Activated T-helper 1 cell treated with anti-CD3 and anti-CD28 coated beads, Interleukin-12 subunit alpha, Interleukin-12 subunit beta, Interleukin-2, Interleukin-4 antibody, amounts not matched to agents 30 ng/mL and 10 ng/mL and 1 ng/mL, durations not matched to agents 14 hours and 24 hours and 36 hours (primary cell): ENCODE results near the gene EPB41L3. TPM values are rescaled to one million over a fixed set of nuclear protein-coding genes. Genes with fewer than 3 reads are reported as not detected.
A peak's percentile ranks its signal among the peaks of the same experiment; 100 is the strongest.
"Not testable (repeated sequence)": the region's sequence is repeated elsewhere in the genome, so short reads cannot be mapped to it uniquely, and the experiment has no call there.

Experiments
- DNase-seq: peaks from one replicate; pipeline ENCODE4 v3.0.0; 2021; ENCODE audit warnings: low spot score
- H3K27ac Mint-ChIP-seq: one replicate; pipeline ENCODE4 v1.8.0; 2021; ENCODE audit warnings: mild to moderate bottlenecking, mixed read lengths
- H3K27me3 Mint-ChIP-seq: one replicate; pipeline ENCODE4 v1.8.0; 2022; ENCODE audit warnings: mild to moderate bottlenecking, moderate library complexity, mixed read lengths; ENCODE audit not compliant: insufficient read depth
- H3K36me3 Mint-ChIP-seq: one replicate; pipeline ENCODE4 v1.8.0; 2021; ENCODE audit warnings: low read depth, mixed read lengths
- H3K4me1 Mint-ChIP-seq: one replicate; pipeline ENCODE4 v1.8.0; 2021; ENCODE audit warnings: low read depth, mixed read lengths
- H3K4me3 Mint-ChIP-seq: one replicate; pipeline ENCODE4 v1.8.0; 2021; ENCODE audit warnings: mild to moderate bottlenecking, moderate library complexity, mixed read lengths
- H3K9me3 Mint-ChIP-seq: one replicate; pipeline ENCODE4 v1.8.0; 2021; ENCODE audit warnings: mixed read lengths
- intact Hi-C: fragments of 100-400 bp; cut with micrococcal nuclease; formaldehyde crosslinking; loops from one replicate; pipeline ENCODE4 v1.15.1; 2024
- total RNA-seq: library from RNA; stranded (reverse); gene quantifications from 2 replicates; pipeline ENCODE4 v1.2.3, GENCODE V29; 2022

EPB41L3 gene
- 1.7 and 2.7 TPM in 2 replicates for total RNA-seq

DNA sequence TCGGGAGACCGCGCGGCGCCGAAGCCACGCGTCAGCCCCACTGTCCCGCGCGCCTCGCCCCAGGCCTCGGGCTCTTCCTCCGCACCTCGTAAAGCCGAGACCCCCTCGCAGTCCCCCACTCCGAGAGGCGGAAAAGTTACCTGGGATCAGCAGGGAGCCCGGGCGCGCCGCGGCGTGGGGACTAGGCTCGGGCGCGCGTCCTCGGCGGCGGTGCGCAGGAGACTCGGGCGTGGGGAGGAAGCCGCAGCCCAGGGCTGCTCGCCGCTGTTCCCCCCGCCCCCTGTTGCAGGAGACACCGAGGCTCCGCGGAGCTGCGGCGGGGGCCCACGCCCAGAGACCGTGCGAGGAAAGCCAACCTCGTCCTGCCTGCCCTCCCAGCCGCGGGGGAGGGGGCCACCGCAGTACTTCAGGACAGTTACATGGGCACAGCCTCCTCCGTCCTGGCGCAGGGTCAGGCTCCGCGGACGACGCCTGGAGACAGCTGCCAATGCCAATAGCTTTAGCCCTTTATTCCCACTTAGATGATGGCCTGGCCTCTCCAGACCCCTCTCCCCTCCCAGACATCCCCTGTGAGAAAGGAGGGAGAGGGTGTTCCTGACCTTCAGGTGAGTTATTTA lies at the start of gene EPB41L3:
Gene EPB41L3, minus strand, starts transcription at position 225 of the 617 bp plus-strand sequence. CDS start 54,814 bp downstream, outside the sequence.
- H3K4me1 Mint-ChIP-seq: no peaks in the 10 kb centered on the region
- H3K9me3 Mint-ChIP-seq: no peaks in the 10 kb centered on the region
- peaks cover 49% of the 10 kb centered on the region for H3K27me3 Mint-ChIP-seq
- no peaks in the 10 kb centered on the region for H3K36me3 Mint-ChIP-seq
- intact Hi-C loops: loop anchor here (10.0 kb wide), 2 partner anchors 89 to 119 kb away; no protein-coding TSS in a partner anchor
- DNase-seq: no peak
- H3K27ac Mint-ChIP-seq: no peak within 1 kb of the TSS
- H3K4me3 Mint-ChIP-seq: peak within 1 kb of the TSS; percentile 12

DNA sequence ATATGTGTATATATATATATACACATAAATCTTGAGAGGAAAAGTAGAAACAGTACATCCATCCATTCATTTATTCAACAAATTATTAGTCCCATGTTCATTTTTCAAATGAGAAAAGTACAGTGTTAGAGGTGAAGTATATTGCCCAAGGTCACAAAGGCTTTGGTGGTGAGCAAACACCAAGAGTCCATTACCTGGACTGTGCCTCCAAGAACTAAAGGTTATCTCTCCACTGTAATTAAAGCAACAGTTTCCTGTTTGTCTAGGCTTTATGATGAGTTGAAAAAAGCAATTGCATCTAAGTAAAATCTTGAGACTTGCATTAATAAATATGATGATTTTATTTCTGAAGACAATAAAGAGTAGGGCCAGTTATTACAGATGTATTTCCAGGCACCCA lies 44.7 kb upstream of the EPB41L3 start:
- DNase-seq: no peak
- peaks cover 3% of the 10 kb centered on the region for H3K27me3 Mint-ChIP-seq
- H3K9me3 Mint-ChIP-seq: no peaks in the 10 kb centered on the region

DNA sequence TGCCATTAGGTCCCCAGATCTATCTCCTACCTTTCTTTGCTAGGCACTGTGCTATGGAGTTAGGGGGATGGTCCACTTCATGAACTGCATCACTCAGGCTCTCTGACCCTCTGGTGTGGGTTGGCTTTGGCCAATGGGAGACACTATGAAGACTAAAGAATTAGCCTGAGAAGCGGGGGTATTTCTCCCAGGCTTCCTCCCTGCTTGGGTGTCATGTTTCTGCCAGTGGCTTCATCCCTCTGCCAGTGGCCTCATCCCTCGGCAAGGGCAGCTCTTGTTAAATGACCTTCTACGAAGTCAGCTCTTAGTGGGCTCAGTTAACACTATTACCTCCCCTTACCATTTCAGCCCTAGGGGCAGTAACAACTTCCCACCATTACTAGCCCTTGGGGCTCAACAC lies 41.9 kb upstream of the EPB41L3 start:
- H3K4me1 Mint-ChIP-seq: no peaks in the 10 kb centered on the region
- DNase-seq: no peak
- H3K4me3 Mint-ChIP-seq: no peak overlapping the region
- peaks cover 8% of the 10 kb centered on the region for H3K27me3 Mint-ChIP-seq
- no peaks in the 10 kb centered on the region for H3K36me3 Mint-ChIP-seq
- intact Hi-C loops: no loop called here
- no peaks in the 10 kb centered on the region for H3K9me3 Mint-ChIP-seq
- H3K27ac Mint-ChIP-seq: no peak overlapping the region

More for the DNA sequence above, 44.7 kb upstream of the EPB41L3 start:
- Mint-ChIP-seq H3K4me3 (no peak overlapping the region), H3K36me3 (no peaks in the 10 kb centered on the region), H3K4me1 (no peaks in the 10 kb centered on the region), H3K27ac (no peak overlapping the region)
- intact Hi-C loops: no loop called here

DNA sequence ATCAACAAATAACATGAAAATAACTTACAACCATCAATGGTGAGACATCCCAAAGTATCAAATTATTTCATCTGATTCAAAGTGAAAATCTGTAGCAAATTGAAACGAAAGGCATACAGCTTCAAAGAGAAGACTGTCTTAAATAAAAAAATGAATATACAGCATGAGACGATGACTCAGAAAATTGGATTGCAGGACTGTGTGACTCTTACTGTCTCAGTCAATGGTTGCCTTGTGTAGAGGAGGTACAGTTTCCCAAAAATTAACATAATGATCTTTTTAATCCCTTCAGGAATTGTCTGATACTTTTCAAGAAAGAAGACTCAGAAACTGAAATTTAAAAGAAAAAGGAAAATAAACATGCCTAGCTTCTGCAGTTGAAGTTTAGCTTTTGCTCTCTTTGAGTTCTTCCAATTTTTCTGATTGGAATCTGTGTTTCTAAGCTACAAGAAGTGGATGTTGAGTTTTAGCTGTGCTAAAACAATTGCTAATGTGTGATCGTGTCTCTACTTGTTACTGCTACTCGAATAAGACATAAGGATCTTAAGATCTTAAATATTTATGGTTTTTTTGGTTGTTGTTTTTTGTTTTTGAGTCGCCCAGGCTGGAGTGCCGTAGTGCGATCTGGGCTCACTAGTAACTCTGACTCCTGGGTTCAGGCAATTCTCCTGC lies 41.1 kb upstream of the EPB41L3 start:
- Mint-ChIP-seq H3K27me3 (peaks cover 10% of the 10 kb centered on the region), H3K9me3 (no peaks in the 10 kb centered on the region), H3K27ac (no peak overlapping the region), H3K4me3 (no peak overlapping the region), H3K36me3 (no peaks in the 10 kb centered on the region), H3K4me1 (no peaks in the 10 kb centered on the region)
- intact Hi-C loops: no loop called here
- DNase-seq: no peak

DNA sequence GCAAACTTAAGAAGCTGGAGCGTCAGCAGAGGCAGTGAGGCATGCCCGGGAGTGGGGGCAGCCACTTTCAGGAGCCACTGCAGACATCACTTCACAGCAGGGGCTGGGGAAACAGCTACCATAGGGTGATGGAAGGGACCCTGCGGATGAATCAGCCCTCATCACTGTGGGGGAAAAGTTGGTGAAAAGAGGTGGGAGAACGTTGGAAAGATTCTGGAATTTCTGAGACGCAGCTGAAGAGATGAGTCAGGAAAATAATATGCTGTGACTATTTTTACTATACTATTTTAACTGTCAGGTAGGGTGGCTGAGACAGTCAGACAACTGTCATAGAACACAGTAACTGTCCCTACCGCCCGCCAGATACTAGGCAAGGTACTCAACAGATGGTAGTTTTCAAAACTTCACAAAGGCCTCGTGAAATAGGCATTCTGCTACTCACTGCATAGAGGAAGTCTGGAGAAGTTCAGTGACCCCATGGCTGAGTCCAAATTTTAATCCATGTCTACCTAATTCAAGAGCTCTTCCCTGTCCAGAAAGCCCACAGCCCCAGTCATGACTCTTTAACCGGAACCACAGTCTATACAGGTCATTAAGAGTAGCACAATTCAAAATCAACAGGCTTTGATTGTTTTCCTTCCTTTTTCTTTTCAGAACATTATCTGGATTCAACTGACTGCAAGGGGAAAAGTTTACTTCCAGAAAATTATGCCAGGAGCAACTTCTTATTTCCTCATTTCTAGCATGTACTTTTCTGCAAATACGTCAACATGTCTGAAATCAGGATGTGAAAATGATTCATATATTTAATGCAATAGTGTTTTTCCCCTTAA lies 39.3 kb upstream of the EPB41L3 start:
- DNase-seq: no peak

DNA sequence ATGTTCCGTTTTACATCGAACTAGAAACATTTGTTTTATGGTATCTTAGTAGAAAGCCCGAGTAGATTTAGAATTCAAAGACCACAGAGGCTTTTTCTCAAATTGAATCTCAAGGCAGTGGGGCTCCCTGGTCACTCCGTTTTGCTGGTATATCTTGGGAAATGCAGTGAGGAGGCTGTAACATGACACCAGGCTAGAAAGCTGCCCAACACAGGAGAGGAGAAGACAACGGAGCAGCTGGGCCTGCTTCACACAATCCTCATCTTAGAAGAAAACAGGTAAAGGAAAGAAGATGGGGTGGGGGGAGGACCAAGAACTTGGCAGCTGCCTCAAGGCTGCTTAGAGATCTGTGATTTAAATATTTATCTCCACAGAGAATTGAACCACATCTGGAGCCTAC lies 38.3 kb upstream of the EPB41L3 start:
- intact Hi-C loops: no loop called here
- H3K27me3 Mint-ChIP-seq: peaks cover 8% of the 10 kb centered on the region
- no peak overlapping the region for H3K27ac Mint-ChIP-seq
- H3K9me3 Mint-ChIP-seq: no peaks in the 10 kb centered on the region
- H3K4me3 Mint-ChIP-seq: no peak overlapping the region
- DNase-seq: no peak
- no peaks in the 10 kb centered on the region for H3K36me3 Mint-ChIP-seq
- no peaks in the 10 kb centered on the region for H3K4me1 Mint-ChIP-seq

More for the DNA sequence above, 39.3 kb upstream of the EPB41L3 start:
- Mint-ChIP-seq H3K4me1 (no peaks in the 10 kb centered on the region), H3K27ac (no peak overlapping the region), H3K4me3 (no peak overlapping the region), H3K36me3 (no peaks in the 10 kb centered on the region), H3K9me3 (no peaks in the 10 kb centered on the region), H3K27me3 (peaks cover 10% of the 10 kb centered on the region)
- intact Hi-C loops: no loop called here

DNA sequence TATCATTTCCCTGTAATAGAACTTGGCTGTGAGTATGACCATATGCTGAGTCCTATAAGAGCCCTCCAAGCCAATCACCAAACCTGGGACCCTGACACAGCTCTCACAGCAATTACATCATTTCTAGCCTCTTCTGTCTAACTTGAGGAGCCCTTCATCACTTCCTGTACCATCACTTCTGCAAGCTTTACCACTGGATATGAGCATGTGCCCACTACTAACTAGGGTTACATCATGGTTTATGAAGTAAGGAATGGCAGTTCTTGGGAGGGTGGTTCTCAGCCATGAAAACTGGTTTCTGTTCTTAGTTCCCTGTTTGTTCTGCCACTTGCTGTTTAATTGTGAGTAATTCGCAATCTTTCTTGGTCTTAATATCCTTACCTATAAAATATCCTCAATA lies 31.0 kb upstream of the EPB41L3 start:
- no peak for DNase-seq
- Mint-ChIP-seq H3K36me3 (no peaks in the 10 kb centered on the region), H3K9me3 (no peaks in the 10 kb centered on the region), H3K27ac (no peak overlapping the region), H3K4me1 (no peaks in the 10 kb centered on the region), H3K4me3 (no peak overlapping the region), H3K27me3 (no peaks in the 10 kb centered on the region)
- intact Hi-C loops: no loop called here

DNA sequence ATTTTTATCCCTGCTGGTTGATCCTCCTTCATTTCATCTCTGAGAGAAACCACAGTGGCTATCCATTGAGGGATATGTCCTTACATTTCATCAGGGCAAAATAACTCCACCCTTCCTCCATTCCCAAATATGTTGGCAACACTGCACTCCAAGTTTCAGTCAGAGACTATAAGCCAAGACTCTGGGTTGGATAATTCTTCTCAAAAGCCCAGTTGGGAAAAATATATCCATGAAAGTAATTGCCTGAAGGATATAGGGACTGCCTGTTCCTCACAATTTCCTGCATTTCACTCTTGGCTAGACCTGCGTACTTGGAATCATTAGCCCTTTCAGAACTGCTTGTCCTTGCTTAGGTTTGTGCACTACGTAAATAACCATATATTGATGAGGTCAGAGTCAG lies 27.9 kb upstream of the EPB41L3 start:
- Mint-ChIP-seq H3K27ac (no peak overlapping the region), H3K27me3 (no peaks in the 10 kb centered on the region), H3K36me3 (no peaks in the 10 kb centered on the region), H3K9me3 (no peaks in the 10 kb centered on the region), H3K4me3 (no peak overlapping the region), H3K4me1 (no peaks in the 10 kb centered on the region)
- DNase-seq: no peak
- intact Hi-C loops: no loop called here

DNA sequence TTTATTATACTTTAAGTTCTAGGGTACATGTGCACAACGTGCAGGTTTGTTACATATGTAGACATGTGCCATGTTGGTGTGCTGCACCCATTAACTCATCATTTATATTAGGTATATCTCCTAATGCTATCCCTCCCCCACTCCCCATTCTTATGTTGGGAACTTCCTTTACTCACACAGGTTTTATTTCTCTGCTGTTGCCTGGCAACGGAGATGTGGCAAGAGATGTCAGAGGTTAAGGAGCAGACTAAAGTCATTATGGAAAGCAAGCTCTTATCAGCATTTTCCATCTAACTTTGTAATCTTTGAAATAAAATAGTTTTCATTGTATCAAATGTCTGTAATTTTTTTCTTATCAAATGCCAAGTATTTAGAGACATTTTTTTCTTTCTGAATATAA lies 26.8 kb upstream of the EPB41L3 start:
- not testable (repeated sequence) for H3K4me1 Mint-ChIP-seq, H3K27me3 Mint-ChIP-seq, H3K4me3 Mint-ChIP-seq

DNA sequence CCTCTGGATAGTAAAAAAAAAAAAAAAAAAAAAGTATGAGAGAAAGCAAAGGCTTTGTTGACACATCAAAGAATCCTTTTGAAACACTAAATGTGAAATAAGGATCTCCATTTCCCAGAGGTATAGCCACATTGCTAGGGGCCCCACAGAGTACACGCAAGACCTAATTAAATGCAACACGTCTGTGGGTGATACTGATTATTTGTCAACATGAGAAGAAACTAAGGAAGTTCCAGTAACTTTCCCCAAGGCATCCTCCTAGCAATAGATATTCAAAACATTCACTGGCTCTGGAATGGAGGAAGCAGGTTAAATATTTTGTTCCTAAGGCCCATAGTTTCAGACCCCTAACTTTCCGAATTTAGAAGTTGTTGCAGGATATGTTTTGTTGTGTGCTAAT lies 24.6 kb upstream of the EPB41L3 start:
- no peak overlapping the region for H3K4me3 Mint-ChIP-seq
- no peak overlapping the region for H3K27ac Mint-ChIP-seq
- H3K4me1 Mint-ChIP-seq: no peaks in the 10 kb centered on the region
- no peaks in the 10 kb centered on the region for H3K27me3 Mint-ChIP-seq
- H3K36me3 Mint-ChIP-seq: no peaks in the 10 kb centered on the region
- no peak for DNase-seq
- intact Hi-C loops: no loop called here
- no peaks in the 10 kb centered on the region for H3K9me3 Mint-ChIP-seq

More for the DNA sequence above, 26.8 kb upstream of the EPB41L3 start:
- H3K27ac Mint-ChIP-seq, H3K36me3 Mint-ChIP-seq, DNase-seq, intact Hi-C loops, H3K9me3 Mint-ChIP-seq: not testable (repeated sequence)

DNA sequence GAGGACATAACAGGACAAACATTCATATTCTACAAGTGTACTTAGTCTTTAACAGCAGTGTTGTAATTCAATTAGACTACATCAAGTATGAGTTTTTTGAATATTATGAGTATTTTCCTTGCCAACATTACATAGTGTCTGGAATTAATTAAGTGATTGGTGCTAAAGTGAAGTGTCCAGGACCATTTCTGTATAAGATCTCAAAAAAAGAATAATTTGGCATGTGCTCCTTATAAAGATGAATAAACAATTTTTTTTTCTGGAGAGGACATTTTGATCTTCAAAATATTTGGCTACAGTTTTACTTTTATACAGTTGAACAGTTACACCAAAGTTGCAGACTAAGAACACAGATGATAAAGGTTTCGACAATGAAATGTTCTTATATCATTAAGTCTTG lies 15.1 kb upstream of the EPB41L3 start:
- intact Hi-C loops: no loop called here
- Mint-ChIP-seq H3K27ac (no peak overlapping the region), H3K9me3 (no peaks in the 10 kb centered on the region), H3K36me3 (no peaks in the 10 kb centered on the region), H3K4me3 (no peak overlapping the region), H3K4me1 (no peaks in the 10 kb centered on the region), H3K27me3 (peaks cover 1% of the 10 kb centered on the region)
- DNase-seq: no peak

DNA sequence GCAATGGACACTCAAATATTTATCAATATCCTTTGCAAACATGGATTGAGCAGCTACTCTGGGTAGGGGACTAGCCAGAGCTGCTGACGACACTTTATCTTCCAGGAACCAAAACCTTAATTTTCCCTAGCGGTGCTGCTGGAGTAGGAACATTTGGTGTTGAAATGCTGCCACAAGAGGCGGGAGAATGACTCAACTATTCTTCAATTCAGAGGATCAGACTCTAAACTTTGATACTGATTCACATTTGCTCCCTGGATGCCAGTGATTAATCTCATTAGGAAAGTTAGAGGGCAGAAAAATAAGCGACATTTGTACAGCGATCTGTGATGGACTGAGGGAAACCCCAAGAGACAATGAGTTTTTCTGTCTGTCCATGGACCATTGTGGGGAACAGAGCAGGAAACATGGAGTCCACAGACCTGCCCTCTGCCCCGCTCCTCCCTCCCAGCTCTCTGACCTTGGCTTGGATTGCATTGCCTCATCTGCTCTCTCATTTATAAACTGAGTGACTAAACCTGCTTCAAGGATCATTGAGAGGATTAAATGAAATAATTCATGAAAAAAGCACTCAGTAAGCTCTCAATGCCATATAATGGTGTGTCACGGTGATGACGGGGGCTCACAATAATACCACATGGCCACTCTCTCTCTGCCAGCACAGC lies 12.6 kb upstream of the EPB41L3 start:
- DNase-seq: no peak
- Mint-ChIP-seq H3K4me1 (no peaks in the 10 kb centered on the region), H3K9me3 (no peaks in the 10 kb centered on the region), H3K27me3 (peaks cover 1% of the 10 kb centered on the region), H3K4me3 (no peak overlapping the region), H3K27ac (no peak overlapping the region), H3K36me3 (no peaks in the 10 kb centered on the region)
- intact Hi-C loops: no loop called here

DNA sequence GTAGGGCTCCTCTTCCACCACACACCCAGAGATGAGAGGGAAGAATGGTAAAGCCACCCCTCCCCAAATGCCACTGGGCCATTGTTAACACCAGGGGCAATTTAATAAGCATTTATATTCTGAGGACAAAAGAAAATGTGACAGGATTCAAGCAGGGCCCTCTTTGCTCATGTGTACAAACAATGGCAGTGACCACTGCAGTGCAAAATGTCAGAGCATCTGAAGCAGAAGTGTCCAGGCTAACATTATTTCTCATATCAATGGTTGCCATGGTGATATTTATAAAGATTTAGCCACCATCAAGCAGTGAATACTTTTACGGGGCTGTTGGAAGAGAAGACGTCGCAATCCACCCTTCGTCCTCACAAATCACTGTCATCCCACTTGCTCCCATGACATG lies 10.8 kb upstream of the EPB41L3 start:
- no peak overlapping the region for H3K4me3 Mint-ChIP-seq
- no peaks in the 10 kb centered on the region for H3K36me3 Mint-ChIP-seq
- no peak for DNase-seq
- no peaks in the 10 kb centered on the region for H3K9me3 Mint-ChIP-seq
- intact Hi-C loops: no loop called here
- no peak overlapping the region for H3K27ac Mint-ChIP-seq
- H3K27me3 Mint-ChIP-seq: peaks cover 1% of the 10 kb centered on the region
- no peaks in the 10 kb centered on the region for H3K4me1 Mint-ChIP-seq
